Measurements from ENCODE around the gene HK2. TPM values are rescaled to one million over a fixed set of nuclear protein-coding genes. Genes with fewer than 3 reads are reported as not detected.
"Not testable (repeated sequence)": the region's sequence is repeated elsewhere in the genome, so short reads cannot be mapped to it uniquely, and the experiment has no call there.

HK2 gene
- total RNA-seq, 2 experiments from 2014 or later, result 7.7 to 8.9 TPM

- ATAC-seq (ENCODE audit: poor library complexity) (no peak), DNase-seq (no peak)
- Histone ChIP-seq H3K9me3 (ENCODE audit: control insufficient read depth in 1 of 2, insufficient read depth in 1 of 2, low read length in 2 of 2) (no peaks in the 10 kb centered on the region), H3K4me3 (ENCODE audit: low read length) (no peak overlapping the region), H3K36me3 (ENCODE audit: insufficient read depth, low read length) (peaks cover 21% of the 10 kb centered on the region), H3K27me3 (ENCODE audit: control insufficient read depth in 1 of 2, insufficient read depth in 2 of 2, low read length in 2 of 2) (no peaks in the 10 kb centered on the region), H3K27ac (ENCODE audit: low read depth in 1 of 2, low read length in 2 of 2) (no peak overlapping the region), H3K4me1 (ENCODE audit: insufficient read depth, low read length) (no peaks in the 10 kb centered on the region)
- intact Hi-C loops (cut with DNase I, micrococcal nuclease), result no loop called here
- Mint-ChIP-seq H3K36me3 (ENCODE audit: low read depth) (peaks cover 92% of the 10 kb centered on the region), H3K4me1 (ENCODE audit: low read depth) (no peaks in the 10 kb centered on the region), H3K27me3 (no peaks in the 10 kb centered on the region), H3K9me3 (no peaks in the 10 kb centered on the region), H3K27ac (no peak overlapping the region), H3K4me3 (no peak overlapping the region)
- CTCF ChIA-PET, result no interaction called here
- no peak for TF ChIP-seq CTCF (IDR thresholded peaks at IDR 0.05)
- POLR2A ChIA-PET, result no interaction called here
Observed at GRCh38 chr2:74891136-74891764, 57.3 kb downstream of the HK2 start.

GRCh38 chr2:74891816-74892215, 57.9 kb downstream of the HK2 start:
- DNase-seq; H3K4me3 ChIP-seq (ENCODE audit: low read length); H3K27me3 ChIP-seq (ENCODE audit: control insufficient read depth in 1 of 2, insufficient read depth in 2 of 2, low read length in 2 of 2); ATAC-seq (ENCODE audit: poor library complexity); POLR2A ChIA-PET; H3K4me1 Mint-ChIP-seq (ENCODE audit: low read depth); H3K9me3 Mint-ChIP-seq; H3K27ac Mint-ChIP-seq; intact Hi-C loops (cut with DNase I, micrococcal nuclease); H3K4me1 ChIP-seq (ENCODE audit: insufficient read depth, low read length); H3K27ac ChIP-seq (ENCODE audit: low read depth in 1 of 2, low read length in 2 of 2); H3K9me3 ChIP-seq (ENCODE audit: control insufficient read depth in 1 of 2, insufficient read depth in 1 of 2, low read length in 2 of 2); H3K4me3 Mint-ChIP-seq; CTCF ChIA-PET; H3K27me3 Mint-ChIP-seq: not testable (repeated sequence)
- H3K36me3 Mint-ChIP-seq (ENCODE audit: low read depth), result peaks cover 88% of the 10 kb centered on the region
- H3K36me3 ChIP-seq (ENCODE audit: insufficient read depth, low read length), result peaks cover 20% of the 10 kb centered on the region

- Mint-ChIP-seq H3K27ac (no peak overlapping the region), H3K4me1 (ENCODE audit: low read depth) (no peaks in the 10 kb centered on the region), H3K36me3 (ENCODE audit: low read depth) (peaks cover 82% of the 10 kb centered on the region), H3K27me3 (no peaks in the 10 kb centered on the region), H3K4me3 (no peak overlapping the region), H3K9me3 (peaks cover 1% of the 10 kb centered on the region)
- TF ChIP-seq CTCF (IDR thresholded peaks at IDR 0.05), result no peak
- intact Hi-C loops (cut with DNase I, micrococcal nuclease), result no loop called here
- DNase-seq, result no peak
- no peak overlapping the region for H3K4me3 ChIP-seq (ENCODE audit: low read length)
- CTCF ChIA-PET, result no interaction called here
- H3K27ac ChIP-seq (ENCODE audit: low read depth in 1 of 2, low read length in 2 of 2), result no peak overlapping the region
- no peak for ATAC-seq (ENCODE audit: poor library complexity)
- no peaks in the 10 kb centered on the region for H3K27me3 ChIP-seq (ENCODE audit: control insufficient read depth in 1 of 2, insufficient read depth in 2 of 2, low read length in 2 of 2)
- H3K4me1 ChIP-seq (ENCODE audit: insufficient read depth, low read length), result no peaks in the 10 kb centered on the region
- H3K36me3 ChIP-seq (ENCODE audit: insufficient read depth, low read length), result peaks cover 18% of the 10 kb centered on the region
- POLR2A ChIA-PET, result no interaction called here
- H3K9me3 ChIP-seq (ENCODE audit: control insufficient read depth in 1 of 2, insufficient read depth in 1 of 2, low read length in 2 of 2), result no peaks in the 10 kb centered on the region
Observed at GRCh38 chr2:74892609-74893008, 58.7 kb downstream of the HK2 start.

- Mint-ChIP-seq H3K4me3 (no peak overlapping the region), H3K27ac (no peak overlapping the region), H3K9me3 (peaks cover 1% of the 10 kb centered on the region), H3K36me3 (ENCODE audit: low read depth) (peaks cover 78% of the 10 kb centered on the region), H3K27me3 (no peaks in the 10 kb centered on the region), H3K4me1 (ENCODE audit: low read depth) (no peaks in the 10 kb centered on the region)
- ATAC-seq (ENCODE audit: poor library complexity) (no peak), DNase-seq (no peak)
- Histone ChIP-seq H3K36me3 (ENCODE audit: insufficient read depth, low read length) (peaks cover 11% of the 10 kb centered on the region), H3K9me3 (ENCODE audit: control insufficient read depth in 1 of 2, insufficient read depth in 1 of 2, low read length in 2 of 2) (peaks cover 4 to 7% of the 10 kb centered on the region in 2 experiments), H3K27me3 (ENCODE audit: control insufficient read depth in 1 of 2, insufficient read depth in 2 of 2, low read length in 2 of 2) (no peaks in the 10 kb centered on the region), H3K4me1 (ENCODE audit: insufficient read depth, low read length) (no peaks in the 10 kb centered on the region), H3K27ac (ENCODE audit: low read depth in 1 of 2, low read length in 2 of 2) (no peak overlapping the region), H3K4me3 (ENCODE audit: low read length) (no peak overlapping the region)
- intact Hi-C loops (cut with DNase I, micrococcal nuclease), result no loop called here
- POLR2A ChIA-PET, result no interaction called here
- no peak for TF ChIP-seq CTCF (IDR thresholded peaks at IDR 0.05)
- CTCF ChIA-PET, result no interaction called here
Observed at GRCh38 chr2:74893332-74893731, 59.4 kb downstream of the HK2 start.

All from CD4-positive, alpha-beta T cell (primary cell).